HG02870 (cell line): ENCODE results near the gene ABCA4.

Experiments used
- ATAC-seq: cut with Tn5 transposase; IDR thresholded peaks from one replicate; pipeline ENCODE4 v1.9.1; 2021; ENCODE audit warnings: mild to moderate bottlenecking, moderate library complexity; ENCODE audit not compliant: unreplicated experiment

Gene ABCA4

DNA sequence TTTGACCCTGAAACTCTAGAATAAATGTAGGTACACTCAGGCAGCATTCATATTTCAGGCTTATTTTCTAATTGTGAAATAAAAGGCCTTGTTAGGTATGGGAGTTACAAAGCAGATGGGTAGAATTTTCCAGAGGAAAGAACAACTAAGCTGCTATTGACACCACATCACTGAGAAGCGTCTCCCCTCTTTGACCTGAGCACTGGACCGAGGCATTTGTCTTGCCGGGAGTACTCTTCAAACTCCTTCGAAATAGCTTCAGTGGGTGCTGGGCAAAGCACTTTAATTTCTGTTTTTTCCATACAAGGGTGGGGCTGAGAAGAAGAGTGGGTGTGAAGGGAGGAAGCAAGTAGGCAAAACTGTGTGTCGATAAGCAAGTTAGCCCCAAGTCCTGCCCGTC, 36.4 kb downstream of the ABCA4 start:
- ATAC-seq = no peak

DNA sequence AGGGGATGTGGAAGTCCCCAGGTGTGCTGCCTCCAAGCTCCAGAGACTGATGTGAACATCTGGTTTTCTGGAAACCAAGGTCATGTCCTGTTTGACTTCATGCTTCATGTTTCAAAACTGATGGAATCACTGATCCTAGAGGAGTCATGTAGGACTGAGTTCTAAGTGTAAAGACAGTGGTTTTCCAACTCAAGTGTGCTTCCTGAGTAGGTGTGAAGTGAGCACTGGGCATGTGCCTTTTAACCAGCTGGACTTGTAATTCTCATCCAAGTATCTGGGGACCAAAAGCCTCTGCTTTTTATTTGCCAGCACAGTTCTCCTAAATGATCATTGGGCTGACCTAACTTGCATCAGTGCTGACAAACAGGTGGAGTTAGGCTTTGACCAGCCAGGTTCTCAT, 36.9 kb downstream of the ABCA4 start:
- ATAC-seq = no peak

DNA sequence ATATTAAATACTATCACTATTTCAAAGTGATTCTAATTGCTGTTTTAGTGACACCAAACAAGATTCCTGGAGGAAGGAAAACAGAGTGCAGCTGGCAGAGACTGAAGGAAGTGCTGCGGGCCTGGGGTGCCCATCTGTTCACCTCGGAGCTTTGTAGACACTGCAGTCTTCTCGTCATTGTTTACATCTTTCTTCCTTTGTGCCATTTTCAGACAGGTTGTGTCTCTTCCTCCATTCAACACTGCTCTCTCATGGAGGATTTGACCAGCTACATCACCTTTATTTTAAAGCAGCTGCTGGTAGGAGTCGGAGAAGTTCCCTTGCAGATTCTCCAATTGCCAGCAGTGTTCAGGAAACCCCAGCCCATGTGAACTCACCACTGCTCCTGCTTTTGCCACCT, 37.3 kb downstream of the ABCA4 start:
- ATAC-seq = no peak

DNA sequence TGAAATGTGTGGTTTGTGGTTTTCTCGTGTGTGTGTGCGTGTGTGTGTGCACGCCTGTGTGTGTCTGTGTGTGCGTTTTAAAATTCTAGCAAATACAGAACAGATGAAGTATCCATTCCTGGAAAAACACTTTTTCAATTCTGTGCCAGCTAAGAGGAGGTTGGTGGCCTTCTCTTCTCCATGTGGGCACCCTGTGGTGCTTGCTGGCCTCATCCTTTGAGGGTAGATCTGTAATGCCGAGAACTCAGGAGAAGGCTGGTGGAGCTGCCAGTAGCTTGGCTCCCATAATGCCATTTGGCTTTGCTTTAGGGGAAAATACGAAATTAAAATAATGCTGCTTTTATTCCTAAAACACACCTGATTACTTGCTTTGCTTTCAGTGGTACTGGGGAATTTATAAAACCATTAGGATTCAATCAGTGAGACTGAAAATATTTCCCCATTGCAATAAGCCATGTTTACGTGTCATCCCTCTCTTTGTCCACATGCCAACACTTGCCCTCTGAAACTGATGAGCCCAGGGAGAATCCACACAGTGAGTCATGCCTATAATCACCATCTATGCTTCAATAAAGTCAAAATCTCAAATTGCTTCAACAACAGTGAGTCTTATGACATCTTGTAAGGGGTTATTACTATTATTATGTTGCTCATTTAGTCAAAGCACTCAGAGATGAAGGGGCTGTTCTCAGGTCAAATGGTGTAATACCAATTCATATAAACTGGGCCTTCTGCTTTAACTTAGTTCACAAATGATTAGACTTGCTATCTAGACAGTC, 39.2 kb downstream of the ABCA4 start:
- ATAC-seq = no peak

DNA sequence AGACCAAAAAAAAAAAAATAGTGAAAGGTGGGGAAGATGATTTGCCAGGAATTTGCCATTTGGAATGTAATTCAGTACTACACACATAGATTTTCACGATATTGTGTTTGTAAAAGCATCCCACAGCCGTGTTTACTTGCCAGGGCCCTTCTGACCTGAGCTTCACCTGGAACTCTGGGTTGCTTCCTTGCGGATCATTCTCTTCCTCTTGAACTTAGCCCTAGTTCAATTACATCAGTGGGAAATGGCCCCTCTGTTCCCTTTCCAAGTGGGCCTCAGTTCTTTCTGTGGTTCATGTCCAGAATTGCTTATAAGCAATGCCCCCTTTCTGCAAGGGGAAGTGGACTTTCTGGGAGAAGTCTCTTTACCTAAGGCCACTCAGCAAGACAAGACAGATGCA, 41.0 kb downstream of the ABCA4 start:
- ATAC-seq = no peak

DNA sequence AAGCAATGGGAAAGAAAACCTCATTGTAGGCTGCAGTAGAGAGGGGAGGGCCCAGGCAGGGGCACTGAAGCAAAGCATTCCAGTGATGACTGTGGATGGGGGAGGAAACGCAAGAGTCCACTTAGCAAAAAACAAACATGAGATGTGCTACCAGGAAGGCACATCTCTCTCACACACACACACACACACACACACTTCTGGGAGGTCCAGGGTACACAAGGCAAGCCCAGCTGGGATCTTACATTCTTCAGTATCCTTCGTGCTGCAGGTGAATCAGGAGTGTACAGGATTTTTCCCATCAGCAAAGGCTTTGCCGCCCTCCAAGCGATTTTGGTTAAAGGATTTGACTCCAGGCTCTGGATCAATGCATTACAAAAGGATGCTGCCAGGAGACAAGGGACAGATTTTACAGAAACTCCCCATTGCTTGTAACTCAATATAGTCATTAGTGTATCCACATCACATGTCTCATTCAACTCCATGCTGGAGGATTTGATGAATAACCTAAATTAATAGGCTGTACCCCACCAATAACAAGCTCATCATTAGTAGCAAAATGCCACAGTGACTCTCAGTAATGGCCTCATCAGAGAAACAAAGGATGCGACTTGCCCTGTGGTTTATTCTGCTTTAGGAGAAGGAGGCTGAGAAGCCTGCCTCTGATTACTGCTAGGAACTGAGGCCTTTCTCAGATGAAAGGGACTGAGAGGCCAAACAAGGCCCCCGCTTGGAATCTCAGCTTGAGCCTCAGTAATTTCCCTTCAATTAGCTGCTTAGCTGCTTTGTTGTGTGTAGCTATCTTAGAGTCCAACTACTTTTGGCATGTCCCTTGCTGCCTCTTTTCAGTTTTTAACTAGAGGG, 41.6 kb downstream of the ABCA4 start:
- peak; percentile 78 for ATAC-seq

DNA sequence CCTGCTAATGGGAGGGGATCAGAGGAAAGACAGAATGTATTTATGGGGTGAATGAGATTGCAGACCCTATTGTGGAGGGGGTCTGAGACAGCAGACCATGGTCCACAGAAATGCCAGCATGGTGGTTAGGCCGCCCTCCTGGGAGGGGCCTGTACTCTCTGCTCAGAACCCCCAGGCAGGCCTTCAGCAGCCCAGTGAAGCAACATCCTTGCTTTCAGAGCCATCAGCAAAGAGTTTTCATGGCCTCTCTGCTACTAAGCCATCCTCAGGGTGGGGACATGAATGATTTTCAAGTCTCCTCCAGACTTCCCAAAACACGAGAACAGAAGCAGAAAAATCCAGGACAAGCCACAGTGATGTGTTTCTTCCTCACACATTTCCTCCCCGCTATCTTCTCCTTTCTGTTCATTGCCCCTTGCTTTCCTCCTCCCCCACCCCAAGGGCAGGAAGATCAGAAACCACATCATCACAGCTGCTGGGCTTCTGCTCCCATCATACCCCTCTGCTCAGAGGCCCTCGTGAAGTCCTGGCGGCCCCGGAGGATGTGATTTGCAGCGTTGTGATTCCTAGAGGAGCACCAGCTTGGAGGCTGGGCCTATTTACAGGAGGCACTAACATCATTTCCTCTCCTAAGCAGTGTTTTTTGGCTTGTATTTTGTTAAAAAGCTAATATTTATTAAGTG, 48.0 kb downstream of the ABCA4 start:
- ATAC-seq = no peak

DNA sequence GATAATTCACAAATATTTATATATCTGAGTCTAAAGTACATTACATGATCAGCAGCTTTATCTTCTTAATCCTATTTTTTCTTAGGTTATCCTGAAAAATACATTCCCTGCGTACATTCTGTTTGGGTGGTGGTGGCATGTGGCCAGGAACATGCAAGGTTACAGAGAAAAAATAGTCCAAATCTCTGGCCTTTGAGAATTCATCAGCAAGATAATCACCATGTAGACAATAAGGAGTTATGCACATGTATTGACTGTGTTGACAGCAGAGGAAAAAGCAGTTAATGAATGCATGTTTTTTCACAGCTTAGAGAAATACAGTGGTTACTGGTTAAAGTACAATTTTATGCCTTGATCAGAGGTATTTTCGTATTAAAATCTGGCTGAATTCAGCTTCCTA, 49.0 kb downstream of the ABCA4 start:
- no peak for ATAC-seq

DNA sequence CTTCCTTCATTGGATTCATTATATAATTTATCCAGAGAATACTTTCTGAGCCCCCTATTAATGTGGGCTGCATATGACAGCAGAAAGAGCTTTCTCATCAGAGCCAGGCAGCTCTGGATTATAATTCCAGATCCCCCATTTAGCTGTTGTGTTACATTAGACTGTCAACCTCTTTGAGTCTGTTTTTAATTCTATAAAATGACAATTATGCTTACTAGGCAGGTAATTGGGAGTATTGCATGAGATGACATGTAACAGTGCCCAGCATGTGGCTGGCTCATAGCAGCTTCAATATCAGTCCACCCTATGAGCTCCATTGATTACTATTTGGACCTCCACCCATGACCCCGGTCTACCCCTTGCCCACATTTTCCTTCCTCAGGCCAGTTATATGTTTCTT, 49.6 kb downstream of the ABCA4 start:
- ATAC-seq = no peak

DNA sequence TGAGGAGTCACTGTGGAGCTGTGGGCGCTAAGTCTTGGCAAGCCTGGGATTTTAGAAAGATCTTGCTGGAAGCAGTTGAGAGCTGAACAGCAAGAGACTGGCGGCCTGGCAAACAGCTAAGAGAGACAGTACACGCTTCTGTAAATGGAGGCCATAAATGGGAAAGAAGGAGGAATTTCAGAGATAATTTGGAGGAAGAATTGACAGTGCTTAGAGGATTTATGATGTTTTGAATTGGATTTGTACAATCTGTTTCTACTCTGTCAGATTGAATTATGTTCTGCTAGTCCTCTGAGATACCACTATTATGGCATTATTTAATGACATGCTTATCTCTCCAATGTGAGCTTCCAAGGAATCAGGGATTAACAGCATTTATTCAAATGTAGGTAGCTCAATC, 50.1 kb downstream of the ABCA4 start:
- no peak for ATAC-seq

DNA sequence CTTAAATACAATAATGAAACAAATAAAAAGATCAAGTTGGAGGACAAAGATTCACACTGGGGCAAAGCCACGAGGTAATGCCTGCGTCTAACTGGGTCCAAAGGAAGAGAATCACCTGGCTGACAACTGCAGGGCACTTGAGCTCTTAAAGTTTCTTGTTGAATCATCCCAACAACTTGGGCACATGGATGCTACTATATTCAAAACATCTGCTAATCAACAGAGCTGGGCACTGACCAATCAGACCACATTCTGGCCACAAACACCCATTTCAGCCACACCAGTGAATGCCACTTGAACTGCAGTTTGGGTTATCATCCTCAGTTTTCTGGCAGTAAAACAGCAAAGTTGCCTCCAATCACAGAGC, 51.0 kb downstream of the ABCA4 start:
- ATAC-seq = no peak

DNA sequence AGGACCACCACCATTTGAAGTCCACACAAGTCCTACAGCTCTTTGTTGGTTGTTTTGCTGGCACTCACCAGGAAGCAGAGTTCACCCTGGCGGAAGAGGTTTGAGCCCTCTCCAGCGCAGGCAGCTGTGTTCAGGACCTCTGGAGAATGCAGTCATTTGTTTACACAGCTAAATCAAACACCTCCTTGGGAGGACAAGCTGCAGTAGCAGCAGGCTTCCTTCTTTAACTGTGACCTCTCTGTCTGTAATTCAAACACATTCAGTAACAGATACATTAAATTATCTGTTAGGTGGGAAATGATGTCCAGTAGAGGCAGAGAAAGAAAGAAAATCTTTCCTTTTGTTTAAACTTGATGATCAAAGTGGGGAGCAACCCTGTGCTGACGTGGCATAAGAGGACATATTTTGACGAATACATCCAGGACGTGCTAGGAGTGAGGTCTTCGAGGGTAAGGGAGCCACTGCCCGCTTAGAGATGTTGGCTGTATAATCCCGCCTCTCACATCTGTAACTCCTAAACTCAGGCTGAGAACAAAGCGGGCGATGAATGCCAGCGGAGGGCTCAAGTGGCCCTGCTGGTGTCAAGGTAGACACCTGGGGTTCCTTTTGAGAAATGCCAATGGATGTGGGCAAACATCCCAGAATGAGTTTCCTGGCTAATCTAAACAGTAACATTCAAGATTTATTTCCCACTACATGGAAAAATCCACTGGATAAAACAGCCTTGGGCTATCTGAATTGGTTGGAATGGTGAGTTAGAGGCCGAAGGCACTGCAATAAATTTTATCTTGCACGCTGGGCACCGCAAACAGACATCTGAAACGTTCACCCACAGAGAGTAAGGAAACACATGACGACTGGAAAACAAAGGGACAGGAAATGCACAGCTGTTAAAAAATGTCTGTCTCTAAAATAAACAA, 51.7 kb downstream of the ABCA4 start:
- no peak for ATAC-seq

DNA sequence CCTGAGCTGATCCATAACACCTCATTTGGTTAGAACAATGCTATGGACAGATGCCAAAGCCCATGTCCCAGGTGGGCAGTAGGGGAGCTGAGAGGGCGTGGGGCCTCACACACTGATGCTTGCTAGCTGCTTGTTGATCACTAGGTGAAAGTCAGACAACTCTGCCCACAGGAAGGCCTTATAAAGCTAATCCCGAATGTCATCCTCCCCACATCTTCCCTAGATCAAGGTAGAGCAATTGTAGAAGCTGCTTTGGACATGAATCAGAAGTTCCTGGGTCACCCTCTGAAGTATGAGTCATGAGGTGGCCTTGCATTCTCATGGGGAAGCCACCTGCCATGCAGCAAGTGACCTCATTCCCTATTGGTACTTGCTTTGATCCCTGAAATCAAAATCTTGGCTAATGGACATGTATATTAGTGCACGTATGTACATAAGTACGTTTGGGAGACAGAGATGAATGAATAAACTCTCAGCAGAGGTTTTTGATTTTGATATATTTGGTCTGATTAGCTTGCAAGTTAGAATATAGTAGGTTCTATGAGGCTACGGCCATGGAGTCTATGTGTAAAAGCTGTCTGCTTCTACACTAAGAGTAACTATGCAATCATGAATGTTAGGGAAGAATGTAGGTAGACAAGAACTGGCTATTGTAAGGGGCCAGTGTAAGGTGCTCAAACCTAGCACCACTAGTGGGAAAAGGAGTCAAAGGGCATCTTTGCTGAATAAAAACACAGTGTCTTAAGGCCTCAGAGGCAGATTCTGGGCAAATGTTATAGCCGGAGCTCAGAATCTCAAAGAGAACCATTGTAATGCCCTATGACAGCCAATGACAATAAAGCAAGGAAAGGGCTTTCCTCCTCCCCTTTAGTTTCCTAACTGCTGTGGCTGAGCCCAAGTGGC, 52.6 kb downstream of the ABCA4 start:
- no peak for ATAC-seq

DNA sequence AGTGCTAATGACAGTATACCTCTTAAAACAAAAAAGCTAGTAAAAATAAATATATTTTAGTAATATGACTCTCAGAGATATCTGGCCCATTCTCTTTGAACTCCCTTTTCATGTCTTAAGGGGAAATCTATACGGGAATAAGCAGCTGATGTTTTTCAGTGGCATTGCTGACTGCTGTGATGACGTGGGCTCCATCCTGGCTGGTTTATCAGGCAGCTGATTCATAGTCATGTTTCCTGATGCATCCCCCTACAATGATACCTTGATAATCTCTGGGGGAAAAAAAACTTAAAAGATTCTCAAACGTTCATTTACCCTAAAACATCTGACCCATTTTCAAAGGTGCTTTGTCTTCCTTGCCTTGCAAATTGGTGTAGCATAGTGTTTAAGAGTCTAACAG, 53.8 kb downstream of the ABCA4 start:
- ATAC-seq = no peak

DNA sequence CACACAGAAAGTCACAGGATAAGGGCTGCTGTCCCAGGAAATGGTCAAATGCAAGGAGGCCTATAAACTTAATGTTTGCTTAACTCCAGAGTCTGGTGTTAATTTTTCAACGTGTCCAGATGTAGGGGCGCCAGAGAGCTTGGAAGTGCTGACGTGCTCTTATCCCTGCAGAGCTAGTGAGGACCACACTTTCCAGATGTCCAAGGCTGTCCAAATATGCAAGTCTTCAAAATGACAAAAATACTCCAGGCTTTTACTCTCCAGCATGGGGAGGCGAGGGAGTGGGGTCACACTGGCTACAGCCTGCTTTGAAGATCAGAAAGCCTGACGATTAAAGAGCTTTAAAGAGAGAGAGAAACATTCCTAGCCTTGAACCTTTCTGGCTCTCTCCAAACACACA, 57.6 kb downstream of the ABCA4 start:
- ATAC-seq = no peak

DNA sequence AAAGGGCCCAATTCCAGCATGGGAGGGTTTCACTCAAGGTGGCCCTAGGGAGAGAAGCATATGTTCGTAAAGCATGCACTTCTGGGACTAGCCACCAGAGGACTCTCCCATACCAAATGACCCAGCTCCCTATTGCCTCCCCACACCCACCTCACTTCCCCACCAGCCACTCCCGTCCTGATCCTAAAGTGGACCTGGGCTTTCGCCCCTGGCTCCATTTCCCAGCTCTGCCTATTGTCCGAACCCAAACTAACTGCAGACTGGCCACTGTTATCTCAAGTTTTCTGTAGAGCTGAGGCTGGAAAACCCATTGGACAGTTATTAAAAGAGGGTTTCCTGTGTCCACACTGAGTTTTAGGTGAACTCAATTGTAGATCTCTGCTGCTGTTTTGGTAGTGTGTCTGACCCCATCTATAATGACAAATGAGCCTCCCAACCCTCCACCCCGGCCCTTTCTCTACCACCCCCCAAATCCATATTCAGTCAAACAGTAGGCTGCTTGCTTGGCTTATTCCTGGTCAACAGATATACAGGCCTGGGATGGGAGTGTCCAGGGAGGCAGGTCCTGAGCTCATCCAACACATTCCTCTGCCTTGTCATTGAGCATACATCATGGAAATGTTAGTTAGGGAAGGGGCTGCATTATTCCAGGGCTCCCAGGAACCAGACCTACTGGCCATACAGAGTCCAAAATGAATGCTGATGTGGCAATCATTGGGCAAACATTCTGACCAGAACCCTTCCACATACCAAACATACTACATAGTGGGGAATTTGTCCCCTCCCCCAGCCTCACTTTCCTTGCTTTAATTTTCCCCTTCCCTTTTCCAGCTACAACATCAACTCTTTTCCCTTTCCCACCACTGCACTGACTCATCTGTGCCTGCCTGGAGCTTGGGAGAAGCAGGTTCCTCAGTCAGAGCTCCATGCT, 59.2 kb downstream of the ABCA4 start:
- ATAC-seq = peak; percentile 79

DNA sequence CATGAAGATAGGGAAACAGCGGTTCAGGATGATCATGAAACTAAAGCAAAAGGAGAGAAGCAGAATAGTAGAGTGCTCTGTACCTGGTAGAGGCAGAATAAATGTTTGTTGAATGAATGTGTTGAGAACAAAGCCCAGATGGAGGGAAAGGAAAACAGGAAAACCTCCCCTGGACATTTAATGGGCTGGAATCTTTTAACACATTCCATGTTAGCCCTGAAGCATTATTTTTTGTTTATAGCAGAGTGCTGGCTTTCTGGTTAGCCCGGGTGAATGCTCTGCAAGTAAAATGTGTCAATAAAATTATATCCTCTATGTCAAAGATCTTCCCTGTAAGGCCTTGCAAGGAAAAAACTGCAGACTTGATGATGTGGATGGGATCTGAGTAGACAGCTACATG, 60.2 kb downstream of the ABCA4 start:
- ATAC-seq = no peak

DNA sequence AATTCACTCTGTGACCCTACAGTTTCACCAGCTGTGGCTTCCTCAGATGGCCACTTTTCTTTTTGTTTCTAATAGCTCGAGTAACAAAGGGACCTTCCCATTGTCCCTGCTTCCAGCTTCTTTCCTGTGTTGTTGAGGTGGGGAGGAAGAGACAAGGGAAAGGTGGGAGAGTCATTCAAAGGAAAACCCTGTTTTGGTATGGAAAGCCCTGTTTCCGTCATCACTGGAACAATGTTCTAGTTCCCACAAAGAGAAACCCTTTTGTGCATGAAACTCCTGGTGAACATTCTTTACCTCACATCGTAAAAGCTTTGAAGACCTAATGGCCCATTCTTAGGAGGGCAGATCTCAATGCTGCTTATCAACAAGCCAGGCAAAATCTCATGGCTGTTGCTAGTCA, 62.2 kb downstream of the ABCA4 start:
- no peak for ATAC-seq

DNA sequence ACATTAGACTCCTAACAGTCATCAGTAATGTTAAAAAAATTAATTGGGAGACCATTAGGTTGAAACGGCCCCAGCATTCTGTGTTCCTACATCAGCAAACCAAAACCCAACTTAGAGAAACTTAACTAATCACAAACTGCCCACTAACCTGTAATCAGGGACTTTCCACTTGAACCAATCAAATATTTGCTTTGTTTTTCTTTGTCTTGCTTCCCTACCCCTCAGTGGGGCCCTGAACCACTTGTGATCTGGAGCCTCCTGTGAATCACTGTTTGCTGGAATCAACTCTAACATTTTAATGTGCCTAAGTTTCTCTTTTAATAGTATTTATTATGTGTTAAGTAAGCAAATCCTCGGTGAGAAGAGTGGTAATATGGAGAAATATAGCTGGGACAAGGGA, 64.0 kb downstream of the ABCA4 start:
- no peak for ATAC-seq
